ENCODE data around the gene SLC18A3. TPM values are rescaled to one million over a fixed set of nuclear protein-coding genes. Genes with fewer than 3 reads are reported as not detected.

The SLC18A3 gene
- total and polyA plus RNA-seq, 9 donors, result 0.16 TPM; not detected in 8

DNA sequence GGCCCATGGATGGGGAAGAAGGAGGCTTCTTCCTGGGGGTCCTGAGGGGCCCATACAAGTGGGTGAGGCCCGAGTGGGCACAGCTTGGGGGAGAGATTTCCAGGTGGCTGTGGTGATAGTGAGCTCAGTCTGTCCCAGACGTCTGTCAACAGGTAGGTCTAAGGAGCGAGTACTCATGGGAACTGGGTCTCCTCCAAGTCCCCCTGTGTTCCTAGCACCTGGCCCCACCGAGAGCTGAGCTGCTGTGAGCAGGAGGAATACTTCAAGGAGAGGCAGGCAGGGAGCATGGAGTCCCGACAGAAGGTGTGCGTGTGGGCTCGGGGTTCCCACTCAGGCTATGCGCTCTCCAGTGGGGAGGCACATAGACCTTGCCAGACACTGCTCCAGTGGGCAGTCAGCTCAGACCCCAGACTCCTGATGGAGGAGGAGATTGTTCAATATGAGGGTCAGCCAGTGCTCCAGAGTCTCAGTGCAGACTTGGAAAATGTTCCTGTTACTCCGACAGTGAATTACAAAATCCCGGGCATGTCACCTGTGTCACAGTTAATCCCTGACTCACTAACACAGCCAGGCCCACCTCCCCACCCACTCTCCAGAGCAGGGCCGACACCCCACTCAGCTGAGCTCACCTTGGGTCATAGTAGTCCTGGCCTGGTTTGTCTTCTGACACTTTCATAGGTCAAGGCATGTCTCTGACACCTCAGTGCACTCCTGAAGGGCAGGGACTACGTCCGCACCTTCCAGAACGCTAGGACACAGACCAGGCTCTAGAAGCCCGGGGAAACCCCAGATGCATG lies 41.1 kb downstream of the SLC18A3 start:
- Histone ChIP-seq H3K36me3 (ENCODE audit: control insufficient read depth, insufficient read depth, low read length) (no peaks in the 10 kb centered on the region), H3K4me1 (ENCODE audit: control insufficient read depth, insufficient read depth, low read length) (no peaks in the 10 kb centered on the region), H3K4me3 (ENCODE audit: low read length) (no peak overlapping the region), H3K27ac (ENCODE audit: low read length) (no peak overlapping the region), H3K27me3 (ENCODE audit: control insufficient read depth, insufficient read depth, low read length) (peaks cover 9% of the 10 kb centered on the region), H3K9me3 (replicated peaks; ENCODE audit: control insufficient read depth, low read depth, low read length) (no peaks in the 10 kb centered on the region)
- DNase-seq, result no peak
- WGBS (ENCODE audit: insufficient coverage), result 75% methylated on average over 11 of the region's 15 CpGs

DNA sequence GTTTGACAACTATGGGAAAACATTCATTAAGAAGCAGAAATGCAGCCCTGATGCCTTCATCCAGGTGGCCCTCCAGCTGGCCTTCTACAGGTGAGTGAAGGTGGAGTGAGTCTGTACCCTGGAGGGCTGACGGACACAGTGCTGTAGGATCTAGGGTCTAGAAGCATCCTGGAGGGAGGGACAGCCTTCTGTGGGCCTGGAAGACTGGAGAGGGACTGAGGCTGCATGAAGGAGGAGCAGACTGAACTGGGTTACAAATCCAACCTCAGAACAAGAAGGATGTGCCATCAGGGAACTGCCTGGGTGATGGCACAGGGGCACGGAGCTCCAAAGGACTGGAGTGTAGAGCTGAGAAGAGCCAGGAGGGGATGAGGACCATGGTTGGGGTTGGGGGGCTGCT lies 41.8 kb downstream of the SLC18A3 start:
- H3K27ac ChIP-seq (ENCODE audit: low read length), result no peak overlapping the region
- 82% methylated on average over 1 of the region's 2 CpGs for WGBS (ENCODE audit: insufficient coverage)
- peaks cover 9% of the 10 kb centered on the region for H3K27me3 ChIP-seq (ENCODE audit: control insufficient read depth, insufficient read depth, low read length)
- H3K4me1 ChIP-seq (ENCODE audit: control insufficient read depth, insufficient read depth, low read length), result no peaks in the 10 kb centered on the region
- no peak overlapping the region for H3K4me3 ChIP-seq (ENCODE audit: low read length)
- H3K36me3 ChIP-seq (ENCODE audit: control insufficient read depth, insufficient read depth, low read length), result no peaks in the 10 kb centered on the region
- no peaks in the 10 kb centered on the region for H3K9me3 ChIP-seq (replicated peaks; ENCODE audit: control insufficient read depth, low read depth, low read length)
- DNase-seq, result no peak

DNA sequence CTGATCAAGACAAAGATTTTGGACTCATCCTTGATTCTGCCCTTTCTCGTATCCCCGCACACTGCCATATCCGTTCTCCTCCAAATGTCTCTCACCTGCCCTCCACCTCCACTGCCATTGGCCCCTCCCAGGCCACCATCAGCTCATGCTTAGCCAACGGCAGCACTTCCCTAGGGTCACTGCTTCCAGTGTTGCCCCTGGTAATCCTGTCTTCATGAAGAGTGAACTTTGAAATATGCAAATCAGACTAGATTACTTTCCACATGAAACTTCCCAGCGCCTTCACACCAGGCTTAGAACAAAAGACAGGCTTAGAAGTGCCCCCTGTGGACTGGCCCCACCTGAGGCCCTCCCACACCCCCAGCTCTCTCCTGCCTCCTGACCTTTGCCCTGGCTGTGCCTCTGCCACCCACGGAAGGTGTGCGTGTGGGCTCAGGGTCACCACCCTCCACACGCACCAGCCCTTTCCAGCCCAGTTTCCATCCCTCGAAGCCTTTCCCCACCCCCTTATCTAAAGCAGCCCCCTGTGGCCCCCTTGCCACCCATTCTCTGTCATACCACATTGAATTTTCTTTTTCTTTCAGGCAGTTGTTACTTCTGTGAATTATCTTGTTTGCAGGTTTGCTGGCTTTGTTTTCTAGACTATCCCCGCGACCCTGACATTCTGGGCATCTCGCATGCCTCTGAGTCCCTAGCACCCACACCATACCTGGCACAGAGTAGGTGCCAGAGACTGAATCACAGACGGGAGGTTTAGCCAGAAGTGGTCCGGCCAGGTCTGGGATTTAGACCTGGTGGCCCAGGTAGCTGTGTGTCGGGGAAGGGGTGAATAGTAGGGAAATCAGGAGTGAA lies 42.5 kb downstream of the SLC18A3 start:
- Histone ChIP-seq H3K27me3 (ENCODE audit: control insufficient read depth, insufficient read depth, low read length) (peaks cover 9% of the 10 kb centered on the region), H3K4me3 (ENCODE audit: low read length) (no peak overlapping the region)
- WGBS (ENCODE audit: insufficient coverage), result 65% methylated on average over 12 of the region's 15 CpGs

DNA sequence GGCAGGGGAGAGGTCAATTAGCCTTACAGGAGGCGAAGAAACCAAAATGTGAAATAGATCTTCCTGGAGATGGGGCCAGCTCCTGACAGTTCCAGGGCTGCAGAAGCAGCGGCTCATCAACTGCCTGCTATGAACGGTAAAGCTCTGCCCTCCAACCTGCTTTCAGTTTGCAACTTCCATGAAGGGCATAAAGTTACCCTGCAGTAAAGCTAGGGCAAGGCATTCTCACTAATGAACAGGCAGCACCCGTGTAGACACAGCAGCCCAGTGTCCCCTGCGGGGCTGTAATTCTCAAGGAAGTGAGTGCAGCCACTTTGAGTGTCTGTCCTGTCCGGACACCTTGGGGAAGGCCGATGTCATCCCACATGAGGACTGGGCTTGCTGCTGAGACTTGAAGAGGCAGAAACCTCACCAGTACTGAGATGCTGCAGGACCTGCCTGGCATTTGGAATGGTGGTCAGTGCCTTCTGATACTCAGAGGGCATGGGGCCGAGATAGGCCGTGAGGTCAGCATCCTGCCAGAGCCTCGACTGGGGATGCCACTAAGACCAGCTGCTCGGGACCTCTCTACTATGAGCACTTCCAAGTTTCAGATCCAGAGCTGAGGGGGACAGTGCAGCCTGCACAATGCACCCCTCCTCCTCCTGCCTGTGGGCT lies 43.3 kb downstream of the SLC18A3 start:
- WGBS (ENCODE audit: insufficient coverage), result 69% methylated on average over 11 of the region's 11 CpGs
- H3K4me3 ChIP-seq (ENCODE audit: low read length), result no peak overlapping the region
- no peaks in the 10 kb centered on the region for H3K9me3 ChIP-seq (replicated peaks; ENCODE audit: control insufficient read depth, low read depth, low read length)
- H3K36me3 ChIP-seq (ENCODE audit: control insufficient read depth, insufficient read depth, low read length), result no peaks in the 10 kb centered on the region
- no peaks in the 10 kb centered on the region for H3K4me1 ChIP-seq (ENCODE audit: control insufficient read depth, insufficient read depth, low read length)
- H3K27me3 ChIP-seq (ENCODE audit: control insufficient read depth, insufficient read depth, low read length), result peaks cover 9% of the 10 kb centered on the region
- no peak overlapping the region for H3K27ac ChIP-seq (ENCODE audit: low read length)
- DNase-seq, result no peak

More for the DNA sequence above, 42.5 kb downstream of the SLC18A3 start:
- H3K27ac ChIP-seq (ENCODE audit: low read length), result no peak overlapping the region
- no peak for DNase-seq
- no peaks in the 10 kb centered on the region for H3K4me1 ChIP-seq (ENCODE audit: control insufficient read depth, insufficient read depth, low read length)
- no peaks in the 10 kb centered on the region for H3K9me3 ChIP-seq (replicated peaks; ENCODE audit: control insufficient read depth, low read depth, low read length)
- no peaks in the 10 kb centered on the region for H3K36me3 ChIP-seq (ENCODE audit: control insufficient read depth, insufficient read depth, low read length)

DNA sequence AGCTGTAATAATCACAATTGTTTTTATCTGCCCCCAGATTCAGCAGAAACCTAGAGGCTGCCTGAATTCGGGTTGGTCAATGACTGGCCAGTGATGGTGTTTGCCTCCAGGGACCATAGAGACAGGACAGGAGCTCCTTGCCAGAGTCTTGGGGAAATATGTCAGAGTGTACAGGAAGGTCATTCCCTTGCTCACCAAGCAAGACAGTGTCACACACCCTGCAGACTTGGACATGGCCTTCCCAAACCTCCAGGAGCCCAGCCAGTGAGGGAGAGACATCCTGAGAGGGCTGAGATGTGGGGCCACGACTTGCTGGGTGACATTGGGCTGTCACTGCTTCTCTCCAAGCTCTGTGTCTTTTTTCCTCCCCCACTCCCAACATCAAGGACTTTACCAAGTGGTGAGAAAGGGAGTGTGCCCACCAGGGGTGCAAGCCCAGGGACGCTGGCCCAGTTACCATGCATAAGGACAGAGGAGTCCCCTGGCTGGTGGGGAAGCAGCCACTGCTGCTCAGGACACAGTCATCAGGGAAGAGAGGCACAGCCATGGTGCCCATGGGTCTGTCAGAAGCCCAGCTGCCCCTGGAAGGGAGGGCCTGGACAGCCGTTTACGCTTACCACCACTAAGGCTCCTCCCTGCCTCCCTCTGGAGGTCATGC lies 44.1 kb downstream of the SLC18A3 start:
- no peaks in the 10 kb centered on the region for H3K36me3 ChIP-seq (ENCODE audit: control insufficient read depth, insufficient read depth, low read length)
- no peaks in the 10 kb centered on the region for H3K4me1 ChIP-seq (ENCODE audit: control insufficient read depth, insufficient read depth, low read length)
- no peaks in the 10 kb centered on the region for H3K9me3 ChIP-seq (replicated peaks; ENCODE audit: control insufficient read depth, low read depth, low read length)
- no peak overlapping the region for H3K4me3 ChIP-seq (ENCODE audit: low read length)
- WGBS (ENCODE audit: insufficient coverage), result 69% methylated on average over 2 of the region's 5 CpGs
- no peak overlapping the region for H3K27ac ChIP-seq (ENCODE audit: low read length)
- H3K27me3 ChIP-seq (ENCODE audit: control insufficient read depth, insufficient read depth, low read length), result peaks cover 9% of the 10 kb centered on the region
- no peak for DNase-seq

DNA sequence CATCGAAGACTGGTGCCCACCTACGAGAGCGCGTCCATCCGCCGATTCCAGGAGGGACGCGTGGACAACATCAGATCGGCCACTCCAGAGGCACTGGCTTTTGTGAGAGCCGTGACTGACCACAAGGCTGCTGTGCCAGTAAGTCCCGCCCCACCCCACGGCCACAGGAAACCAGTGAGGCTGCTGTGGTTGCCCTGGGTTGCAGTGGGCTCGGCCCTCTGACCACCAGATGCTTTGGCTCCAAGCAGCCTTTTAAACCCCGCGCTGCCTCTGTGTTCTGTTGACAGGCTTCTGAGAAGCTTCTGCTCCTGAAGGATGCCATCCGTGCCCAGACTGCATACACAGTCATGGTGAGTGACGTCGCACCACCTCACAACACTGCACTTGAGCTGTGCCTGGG lies 45.0 kb downstream of the SLC18A3 start:
- no peaks in the 10 kb centered on the region for H3K4me1 ChIP-seq (ENCODE audit: control insufficient read depth, insufficient read depth, low read length)
- no peaks in the 10 kb centered on the region for H3K36me3 ChIP-seq (ENCODE audit: control insufficient read depth, insufficient read depth, low read length)
- no peak overlapping the region for H3K4me3 ChIP-seq (ENCODE audit: low read length)
- H3K27me3 ChIP-seq (ENCODE audit: control insufficient read depth, insufficient read depth, low read length), result peaks cover 3% of the 10 kb centered on the region
- DNase-seq, result no peak
- no peaks in the 10 kb centered on the region for H3K9me3 ChIP-seq (replicated peaks; ENCODE audit: control insufficient read depth, low read depth, low read length)
- WGBS (ENCODE audit: insufficient coverage), result 87% methylated on average over 18 of the region's 18 CpGs
- H3K27ac ChIP-seq (ENCODE audit: low read length), result no peak overlapping the region

DNA sequence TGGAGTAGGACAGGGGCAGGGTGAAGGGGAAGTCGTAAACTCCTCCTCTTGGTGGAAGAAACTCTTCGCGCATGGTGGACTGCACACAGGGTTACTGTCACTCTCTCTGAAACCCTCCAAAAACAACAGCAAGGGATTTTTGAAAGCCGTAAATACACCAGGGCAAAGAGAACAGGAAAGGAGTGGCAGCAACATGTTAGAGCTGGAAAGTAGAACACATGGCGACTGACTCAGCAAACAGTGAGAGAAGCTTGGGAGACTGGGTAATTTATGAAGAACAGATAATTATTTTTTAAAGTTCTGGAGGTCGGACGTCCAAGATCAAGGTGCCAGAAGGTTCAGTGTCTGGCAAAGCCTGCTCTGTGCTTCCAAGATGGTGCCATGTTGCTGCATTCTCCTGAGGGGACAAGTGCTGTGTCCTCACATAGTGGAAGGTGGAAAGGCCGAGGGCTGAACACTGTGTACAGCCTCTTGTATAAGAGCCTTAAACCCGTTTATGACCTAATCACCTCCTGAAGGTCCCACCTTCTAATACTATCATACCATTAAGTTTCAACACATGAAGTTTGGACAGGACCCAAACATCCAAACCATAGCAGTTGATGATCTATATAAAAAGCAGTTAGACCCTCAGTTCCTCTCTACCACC lies 46.9 kb downstream of the SLC18A3 start:
- 64% methylated on average over 3 of the region's 9 CpGs for WGBS (ENCODE audit: insufficient coverage)
- Histone ChIP-seq H3K27me3 (ENCODE audit: control insufficient read depth, insufficient read depth, low read length) (no peaks in the 10 kb centered on the region), H3K4me3 (ENCODE audit: low read length) (no peak overlapping the region), H3K36me3 (ENCODE audit: control insufficient read depth, insufficient read depth, low read length) (no peaks in the 10 kb centered on the region), H3K4me1 (ENCODE audit: control insufficient read depth, insufficient read depth, low read length) (no peaks in the 10 kb centered on the region), H3K9me3 (replicated peaks; ENCODE audit: control insufficient read depth, low read depth, low read length) (no peaks in the 10 kb centered on the region), H3K27ac (ENCODE audit: low read length) (no peak overlapping the region)
- no peak for DNase-seq

DNA sequence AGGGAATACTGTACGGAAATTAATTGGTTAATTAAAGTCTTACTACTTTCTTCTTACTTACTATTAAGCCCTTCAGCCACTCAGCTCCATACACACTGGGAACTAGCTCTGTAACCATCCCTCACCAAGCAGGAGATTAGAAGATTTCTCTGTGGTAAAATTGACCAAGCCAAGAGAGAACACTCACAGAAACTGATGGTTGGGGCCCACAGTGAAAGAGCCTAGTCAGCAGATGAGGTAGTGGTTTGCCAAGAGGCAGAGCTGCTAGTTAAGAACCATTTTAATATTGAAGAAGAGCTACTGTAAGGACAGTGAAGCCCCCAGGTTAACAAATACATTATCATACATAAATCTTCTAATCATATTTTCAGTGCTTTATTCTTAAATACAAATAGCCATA lies 47.5 kb downstream of the SLC18A3 start:
- no CpG with 5 or more reads among the region's 1 CpG for WGBS (ENCODE audit: insufficient coverage)
- Histone ChIP-seq H3K4me3 (ENCODE audit: low read length) (no peak overlapping the region), H3K36me3 (ENCODE audit: control insufficient read depth, insufficient read depth, low read length) (no peaks in the 10 kb centered on the region), H3K4me1 (ENCODE audit: control insufficient read depth, insufficient read depth, low read length) (no peaks in the 10 kb centered on the region), H3K27me3 (ENCODE audit: control insufficient read depth, insufficient read depth, low read length) (no peaks in the 10 kb centered on the region), H3K9me3 (replicated peaks; ENCODE audit: control insufficient read depth, low read depth, low read length) (no peaks in the 10 kb centered on the region), H3K27ac (ENCODE audit: low read length) (no peak overlapping the region)
- no peak for DNase-seq

DNA sequence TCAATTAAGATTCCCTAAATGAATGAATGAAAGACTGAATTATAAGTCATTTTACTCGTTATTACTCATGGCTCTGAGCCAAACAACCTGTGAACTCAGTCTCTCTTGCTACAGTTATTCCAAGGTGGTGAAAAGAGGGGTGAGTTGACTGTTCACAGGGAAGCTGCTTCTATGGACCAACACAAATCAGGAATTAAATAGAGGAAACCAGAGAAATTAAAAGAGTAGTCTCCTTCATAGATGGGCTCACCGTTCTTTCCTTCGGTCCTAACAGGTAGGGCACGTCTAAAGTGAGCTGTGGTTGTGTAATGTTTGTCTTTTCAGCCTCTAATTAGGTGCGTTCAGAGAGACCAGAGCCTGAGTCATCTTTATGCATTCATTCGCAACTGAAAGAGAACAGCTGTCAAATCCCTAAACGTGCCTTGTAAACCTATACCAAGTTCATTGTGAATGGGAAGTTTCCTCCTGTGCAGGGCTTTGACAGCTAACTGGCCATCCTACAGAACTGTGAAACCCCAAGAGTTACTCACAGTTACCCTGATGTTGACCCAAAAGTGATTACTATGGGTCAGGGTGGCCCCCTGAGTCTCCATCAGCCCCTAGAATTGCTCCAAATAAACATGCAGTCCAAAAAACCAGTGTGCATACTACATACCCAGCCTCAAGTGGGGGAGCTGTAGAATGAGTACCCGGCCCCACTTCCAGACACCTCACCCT lies 51.2 kb downstream of the SLC18A3 start:
- no peaks in the 10 kb centered on the region for H3K27me3 ChIP-seq (ENCODE audit: control insufficient read depth, insufficient read depth, low read length)
- H3K9me3 ChIP-seq (replicated peaks; ENCODE audit: control insufficient read depth, low read depth, low read length), result no peaks in the 10 kb centered on the region
- no peak overlapping the region for H3K4me3 ChIP-seq (ENCODE audit: low read length)
- no peaks in the 10 kb centered on the region for H3K4me1 ChIP-seq (ENCODE audit: control insufficient read depth, insufficient read depth, low read length)
- 61% methylated on average over 4 of the region's 8 CpGs for WGBS (ENCODE audit: insufficient coverage)
- H3K36me3 ChIP-seq (ENCODE audit: control insufficient read depth, insufficient read depth, low read length), result no peaks in the 10 kb centered on the region
- no peak for DNase-seq
- no peak overlapping the region for H3K27ac ChIP-seq (ENCODE audit: low read length)
